Astrocyte of the spinal cord (primary cell): ENCODE results near the gene PDE8B.

Source experiments
- DNase-seq: peaks from one replicate; pipeline ENCODE4 v3.0.0; 2011; ENCODE audit warnings: low read depth, low spot score
- H3K4me3 ChIP-seq: 2 replicates; pipeline ENCODE4 v1.5.1; 2011; ENCODE audit warnings: low read depth, mild to moderate bottlenecking, low read length, moderate library complexity
- CTCF ChIP-seq: IDR thresholded peaks from 2 replicates; pipeline ENCODE4 v1.5.1; 2012; ENCODE audit warnings: low read depth, mild to moderate bottlenecking, low read length, inconsistent platforms
- in situ Hi-C: cut with HindIII; loops from 2 replicates; pipeline ENCODE4 v1.10.0; 2017; ENCODE audit warnings: low sequenced_read_pairs

The PDE8B gene

GRCh38 chr5:77186652-77187370 is 23.7 kb upstream of the PDE8B start:
- no peak for DNase-seq
- in situ Hi-C loops: no loop called here
- no peak overlapping the region for H3K4me3 ChIP-seq
- TF ChIP-seq CTCF: no peak

DNA sequence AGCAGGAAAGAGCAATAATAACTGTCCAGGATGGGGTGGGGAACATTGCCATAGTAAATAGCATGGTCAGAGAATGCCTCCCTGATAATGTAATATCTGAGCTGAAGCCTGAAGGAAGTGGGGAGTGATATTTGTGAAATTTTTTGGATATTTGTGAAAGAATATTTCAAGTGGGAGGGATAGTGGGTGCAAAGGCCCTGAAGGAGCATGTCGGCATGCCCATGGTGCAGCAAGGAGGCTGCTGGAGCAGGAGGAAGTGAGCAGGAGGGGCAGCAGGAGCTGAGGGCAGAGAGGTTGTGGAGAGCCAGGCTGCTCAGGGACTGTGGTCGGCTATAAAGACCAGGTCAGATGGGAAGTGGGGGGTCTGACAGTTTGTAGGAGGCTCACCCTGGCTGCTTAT is 21.1 kb upstream of the PDE8B start:
- TF ChIP-seq CTCF: no peak
- no peak overlapping the region for H3K4me3 ChIP-seq
- in situ Hi-C loops: no loop called here
- no peak for DNase-seq

GRCh38 chr5:77192441-77193050 is 17.9 kb upstream of the PDE8B start:
- in situ Hi-C loops: no loop called here
- DNase-seq: no peak
- no peak for TF ChIP-seq CTCF
- H3K4me3 ChIP-seq: no peak overlapping the region

DNA sequence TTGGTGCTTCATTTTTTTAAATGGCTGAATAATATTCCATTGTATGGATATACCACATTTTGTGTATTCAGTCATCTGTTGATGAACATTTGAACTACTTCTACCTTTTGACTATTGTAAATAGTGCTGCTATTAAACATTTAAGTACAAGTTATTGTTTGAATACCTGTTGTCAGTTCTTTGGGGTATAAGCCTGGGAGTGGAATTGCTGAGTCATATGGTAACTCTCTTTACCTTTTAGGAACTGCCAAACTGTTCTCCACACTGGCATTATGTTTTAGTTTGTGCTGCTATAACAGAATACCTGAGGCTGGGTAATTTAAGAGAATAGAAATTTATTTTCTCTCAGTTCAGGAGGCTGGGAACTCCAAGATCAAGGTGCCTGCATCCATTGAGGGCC is 15.7 kb upstream of the PDE8B start:
- DNase-seq: no peak
- no peak for TF ChIP-seq CTCF
- no peak overlapping the region for H3K4me3 ChIP-seq
- in situ Hi-C loops: no loop called here

DNA sequence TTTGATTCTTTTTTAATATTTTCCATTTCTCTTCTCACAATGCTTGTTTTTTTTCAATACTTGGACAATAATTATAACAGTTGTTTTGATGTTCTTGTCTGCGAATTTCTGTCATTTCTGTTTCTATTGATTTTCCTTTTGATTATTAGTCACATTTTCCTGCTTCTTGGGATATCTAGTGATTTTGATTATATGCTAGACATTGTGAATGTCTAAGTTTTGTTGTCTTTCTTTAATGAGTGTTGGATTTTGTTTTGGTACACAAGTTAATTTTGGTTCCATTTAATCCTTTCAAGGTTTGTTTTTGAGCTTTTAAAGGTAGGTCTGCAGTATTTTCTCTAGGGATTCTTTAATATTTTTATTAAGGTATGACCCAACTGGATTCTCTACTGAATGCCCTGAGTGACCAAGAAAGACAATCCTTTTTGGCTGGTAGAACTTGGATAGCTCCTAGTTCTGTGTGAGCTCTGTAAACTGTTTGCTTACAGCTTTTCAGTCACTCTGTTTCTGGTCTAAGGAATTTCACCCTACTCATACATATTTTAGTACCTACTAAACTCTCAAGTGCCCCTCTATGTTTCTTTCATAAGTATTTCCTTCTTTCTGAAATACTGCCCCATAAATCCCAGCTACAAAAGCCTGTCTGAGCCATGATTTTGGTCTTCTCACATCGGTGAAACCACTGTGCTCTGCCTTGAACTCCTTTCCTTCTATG is 12.5 kb upstream of the PDE8B start:
- TF ChIP-seq CTCF: no peak
- H3K4me3 ChIP-seq: no peak overlapping the region
- no peak for DNase-seq
- in situ Hi-C loops: no loop called here

DNA sequence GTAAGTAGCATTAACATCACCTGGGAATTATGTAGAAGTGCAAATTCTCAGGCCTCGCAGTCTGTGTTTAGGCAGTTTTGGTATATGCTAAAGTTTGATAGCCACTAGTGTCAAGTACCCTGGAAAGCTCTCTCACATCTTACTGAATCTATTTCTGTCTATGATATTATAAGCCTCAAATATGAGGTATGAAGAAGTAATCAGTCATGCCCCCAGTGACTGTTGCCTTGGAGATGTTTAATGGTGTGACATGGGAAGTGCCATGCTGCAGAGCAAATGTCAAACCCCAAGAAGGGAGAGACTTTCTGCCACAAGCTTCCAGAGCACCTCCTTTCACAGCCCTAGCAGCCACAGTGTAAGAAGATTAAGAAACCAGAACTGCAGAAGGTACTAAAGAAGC is 9.8 kb upstream of the PDE8B start:
- DNase-seq: no peak
- no peak overlapping the region for H3K4me3 ChIP-seq
- no peak for TF ChIP-seq CTCF
- in situ Hi-C loops: no loop called here
